Measurements from ENCODE around the gene ENPEP. TPM values are rescaled to one million over a fixed set of nuclear protein-coding genes. Genes with fewer than 3 reads are reported as not detected.
"Not testable (repeated sequence)": the region's sequence is repeated elsewhere in the genome, so short reads cannot be mapped to it uniquely, and the experiment has no call there.

Gene ENPEP
- total RNA-seq, 1 experiment from 2014 or later, result 5.6 TPM

DNA sequence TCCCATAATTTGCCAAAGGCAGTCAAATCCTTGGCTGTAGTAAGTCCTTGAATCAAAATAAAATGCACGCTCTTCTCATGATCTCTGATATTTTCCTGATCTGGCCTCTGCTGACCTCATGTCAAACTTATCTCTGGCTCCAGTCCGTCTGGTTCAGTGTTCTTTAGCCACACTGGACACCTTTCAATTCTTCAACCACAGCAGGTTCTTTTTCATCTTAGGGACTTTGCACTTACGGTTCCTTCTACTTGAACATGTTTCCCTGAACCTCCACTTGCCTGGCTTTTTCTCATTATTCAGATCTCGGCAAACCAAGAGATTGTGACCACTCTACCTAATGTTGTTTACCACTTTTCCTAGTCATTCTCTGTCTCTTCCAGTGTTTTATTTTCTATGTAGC lies 10.3 kb downstream of the ENPEP start:
- H3K4me1 Mint-ChIP-seq (ENCODE audit: low read depth, unreplicated experiment), result peaks cover 19% of the 10 kb centered on the region
- H3K36me3 Mint-ChIP-seq (ENCODE audit: insufficient read depth, unreplicated experiment), result no peaks in the 10 kb centered on the region
- H3K9me3 Mint-ChIP-seq (ENCODE audit: unreplicated experiment), result no peaks in the 10 kb centered on the region
- Histone ChIP-seq H3K4me1 (peaks cover 9% of the 10 kb centered on the region; the same call in 1 of the 2 replicates), H3K27me3 (replicated peaks; ENCODE audit: control insufficient read depth, insufficient read depth, low read length) (no peaks in the 10 kb centered on the region), H3K36me3 (ENCODE audit: control insufficient read depth, insufficient read depth, low read length) (no peaks in the 10 kb centered on the region), H3K4me3 (ENCODE audit: low read depth, low read length) (no peak overlapping the region), H3K9me3 (no peaks in the 10 kb centered on the region)
- CTCF ChIA-PET, result interaction anchor here (1.4 kb wide), 1 partner anchor 22 kb away, joined by 3 read pairs; no protein-coding TSS in a partner anchor
- peak overlapping the region; percentile 25 for H3K27ac Mint-ChIP-seq (ENCODE audit: unreplicated experiment)
- intact Hi-C loops (cut with micrococcal nuclease; ENCODE audit: unreplicated experiment), result no loop called here
- DNase-seq, result no peak
- TF ChIP-seq, protein P1, sequence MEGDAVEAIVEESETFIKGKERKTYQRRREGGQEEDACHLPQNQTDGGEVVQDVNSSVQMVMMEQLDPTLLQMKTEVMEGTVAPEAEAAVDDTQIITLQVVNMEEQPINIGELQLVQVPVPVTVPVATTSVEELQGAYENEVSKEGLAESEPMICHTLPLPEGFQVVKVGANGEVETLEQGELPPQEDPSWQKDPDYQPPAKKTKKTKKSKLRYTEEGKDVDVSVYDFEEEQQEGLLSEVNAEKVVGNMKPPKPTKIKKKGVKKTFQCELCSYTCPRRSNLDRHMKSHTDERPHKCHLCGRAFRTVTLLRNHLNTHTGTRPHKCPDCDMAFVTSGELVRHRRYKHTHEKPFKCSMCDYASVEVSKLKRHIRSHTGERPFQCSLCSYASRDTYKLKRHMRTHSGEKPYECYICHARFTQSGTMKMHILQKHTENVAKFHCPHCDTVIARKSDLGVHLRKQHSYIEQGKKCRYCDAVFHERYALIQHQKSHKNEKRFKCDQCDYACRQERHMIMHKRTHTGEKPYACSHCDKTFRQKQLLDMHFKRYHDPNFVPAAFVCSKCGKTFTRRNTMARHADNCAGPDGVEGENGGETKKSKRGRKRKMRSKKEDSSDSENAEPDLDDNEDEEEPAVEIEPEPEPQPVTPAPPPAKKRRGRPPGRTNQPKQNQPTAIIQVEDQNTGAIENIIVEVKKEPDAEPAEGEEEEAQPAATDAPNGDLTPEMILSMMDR (IDR thresholded peaks at IDR 0.05; ENCODE audit: insufficient read depth in 1 of 2, low read depth in 1 of 2, low read length in 1 of 2, severe bottlenecking in 1 of 2, unreplicated experiment in 1 of 2), result no peak
- POLR2A ChIA-PET, result no interaction called here
- no TSS peak for BruUV-seq (replicated peaks)
- H3K4me3 Mint-ChIP-seq (ENCODE audit: unreplicated experiment), result no peak overlapping the region
- no peaks in the 10 kb centered on the region for H3K27me3 Mint-ChIP-seq (ENCODE audit: insufficient read depth, unreplicated experiment)

DNA sequence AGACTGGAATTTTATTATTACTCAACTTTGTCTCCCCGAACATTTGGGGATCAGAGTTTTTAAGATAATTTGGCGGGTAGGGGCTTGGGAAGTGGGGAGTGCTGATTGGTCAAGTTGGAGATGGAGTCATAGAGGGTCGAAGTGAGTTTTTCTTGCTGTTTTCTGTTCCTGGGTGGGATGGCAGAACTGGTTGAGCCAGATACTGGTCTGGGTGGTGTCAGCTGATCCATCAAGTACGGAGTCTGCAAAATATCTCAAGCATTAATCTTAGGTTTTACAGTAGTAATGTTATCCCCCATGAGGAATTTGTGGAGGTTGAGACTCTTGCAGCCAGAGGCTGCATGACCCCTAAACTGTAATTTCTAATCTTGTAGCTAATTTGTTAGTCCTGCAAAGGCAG lies 10.9 kb downstream of the ENPEP start:
- H3K36me3 Mint-ChIP-seq (ENCODE audit: insufficient read depth, unreplicated experiment); DNase-seq; H3K36me3 ChIP-seq (ENCODE audit: control insufficient read depth, insufficient read depth, low read length); H3K27me3 ChIP-seq (replicated peaks; ENCODE audit: control insufficient read depth, insufficient read depth, low read length); H3K9me3 ChIP-seq; H3K4me3 ChIP-seq (ENCODE audit: low read depth, low read length); H3K9me3 Mint-ChIP-seq (ENCODE audit: unreplicated experiment); intact Hi-C loops (cut with micrococcal nuclease; ENCODE audit: unreplicated experiment); POLR2A ChIA-PET; H3K27me3 Mint-ChIP-seq (ENCODE audit: insufficient read depth, unreplicated experiment); H3K4me1 ChIP-seq; BruUV-seq (replicated peaks): not testable (repeated sequence)
- CTCF ChIA-PET, result interaction anchor here (1.4 to 2.2 kb wide), 2 partner anchors 21 to 142 kb away, joined by 3 to 10 read pairs; no protein-coding TSS in a partner anchor
- H3K27ac Mint-ChIP-seq (ENCODE audit: unreplicated experiment), result peak overlapping the region; percentile 25
- peaks cover 17% of the 10 kb centered on the region for H3K4me1 Mint-ChIP-seq (ENCODE audit: low read depth, unreplicated experiment)
- peak overlapping the region; percentile 3 for H3K4me3 Mint-ChIP-seq (ENCODE audit: unreplicated experiment)

DNA sequence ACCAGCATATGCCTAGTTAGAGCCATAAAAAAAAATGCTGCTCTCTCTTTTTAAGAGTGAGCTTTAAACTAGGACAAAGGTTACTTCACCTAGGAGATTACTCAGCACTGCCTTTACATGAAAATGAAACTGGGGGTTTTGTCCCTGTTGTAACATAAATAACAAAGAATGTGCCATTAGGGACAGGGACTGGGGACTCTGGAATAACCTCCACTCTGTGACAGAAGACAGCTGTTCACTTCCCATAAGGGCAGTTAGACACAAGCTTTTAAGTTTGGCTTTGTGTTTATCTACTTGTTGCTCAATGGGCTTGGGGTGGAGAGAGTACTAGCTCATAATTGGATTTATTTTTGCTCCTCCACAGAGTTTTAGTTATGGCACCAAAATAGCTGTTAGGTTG lies 11.9 kb downstream of the ENPEP start:
- no peaks in the 10 kb centered on the region for H3K9me3 Mint-ChIP-seq (ENCODE audit: unreplicated experiment)
- Histone ChIP-seq H3K9me3 (no peaks in the 10 kb centered on the region), H3K27me3 (replicated peaks; ENCODE audit: control insufficient read depth, insufficient read depth, low read length) (no peaks in the 10 kb centered on the region), H3K4me1 (peaks cover 9% of the 10 kb centered on the region; the same call in 1 of the 2 replicates), H3K4me3 (ENCODE audit: low read depth, low read length) (no peak overlapping the region), H3K36me3 (ENCODE audit: control insufficient read depth, insufficient read depth, low read length) (no peaks in the 10 kb centered on the region)
- no peak overlapping the region for H3K4me3 Mint-ChIP-seq (ENCODE audit: unreplicated experiment)
- H3K36me3 Mint-ChIP-seq (ENCODE audit: insufficient read depth, unreplicated experiment), result no peaks in the 10 kb centered on the region
- peak in 1 of 2 experiments; percentile 15 for DNase-seq
- TF ChIP-seq, protein P1 (IDR thresholded peaks at IDR 0.05; ENCODE audit: insufficient read depth in 1 of 2, low read depth in 1 of 2, low read length in 1 of 2, severe bottlenecking in 1 of 2, unreplicated experiment in 1 of 2), result no peak
- intact Hi-C loops (cut with micrococcal nuclease; ENCODE audit: unreplicated experiment), result no loop called here
- no TSS peak for BruUV-seq (replicated peaks)
- H3K4me1 Mint-ChIP-seq (ENCODE audit: low read depth, unreplicated experiment), result peaks cover 12% of the 10 kb centered on the region
- ChIA-PET CTCF (interaction anchor here (1.4 to 2.2 kb wide), 2 partner anchors 20 to 143 kb away, joined by 3 to 10 read pairs; no protein-coding TSS in a partner anchor), POLR2A (interaction anchor here (0.6 kb wide), 1 partner anchor 54 kb away, joined by 3 read pairs; no protein-coding TSS in a partner anchor)
- H3K27ac Mint-ChIP-seq (ENCODE audit: unreplicated experiment), result no peak overlapping the region
- H3K27me3 Mint-ChIP-seq (ENCODE audit: insufficient read depth, unreplicated experiment), result no peaks in the 10 kb centered on the region
